ENCODE data around the gene CD96.
A peak's percentile ranks its signal among the peaks of the same experiment; 100 is the strongest.
"Not testable (repeated sequence)": the region's sequence is repeated elsewhere in the genome, so short reads cannot be mapped to it uniquely, and the experiment has no call there.

Gene CD96

GRCh38 chr3:111619833-111620232, 77.8 kb downstream of the CD96 start:
- DNase-seq (ENCODE audit: low read depth in 2 of 2), result no peak

DNA sequence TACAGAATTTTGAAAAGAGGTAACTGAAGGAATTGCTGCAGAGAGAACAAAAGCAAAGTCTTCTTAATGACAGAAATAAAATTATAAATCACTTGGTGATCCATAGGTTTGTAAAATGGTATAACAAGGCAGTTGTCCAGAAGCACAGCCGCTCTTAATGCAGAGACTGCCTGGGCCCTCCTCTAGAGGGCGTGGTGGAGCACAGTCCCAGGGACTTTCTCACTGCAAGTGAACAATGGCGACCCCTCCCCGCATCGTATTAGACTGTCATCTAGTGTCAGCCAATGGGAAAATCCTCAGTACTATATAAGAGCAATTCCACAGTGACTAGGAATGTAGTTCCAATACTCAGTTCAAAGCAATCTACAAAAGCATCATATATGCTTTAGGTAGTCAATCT, 79.5 kb downstream of the CD96 start:
- no peak for DNase-seq (ENCODE audit: low read depth in 2 of 2)

DNA sequence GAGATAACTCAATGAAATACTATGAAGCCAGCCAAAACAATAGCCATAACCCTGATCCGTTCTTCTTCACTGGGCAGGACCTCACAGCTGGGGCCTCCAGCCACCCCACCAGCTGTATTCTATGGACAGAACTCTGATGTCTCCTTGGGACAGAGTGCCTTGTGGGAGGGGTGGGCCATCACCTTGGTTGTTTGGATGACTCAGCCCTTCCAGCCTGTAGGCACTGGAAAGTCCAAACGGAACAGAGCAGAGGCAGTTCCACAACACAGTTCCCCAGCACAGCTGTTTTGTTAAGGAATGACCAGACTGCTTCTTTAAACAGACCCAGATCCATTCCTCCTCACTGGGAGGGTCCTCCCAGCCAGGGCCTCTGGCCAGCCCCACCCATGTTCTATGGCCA, 85.1 kb downstream of the CD96 start:
- no peak for DNase-seq (ENCODE audit: low read depth in 2 of 2)

DNA sequence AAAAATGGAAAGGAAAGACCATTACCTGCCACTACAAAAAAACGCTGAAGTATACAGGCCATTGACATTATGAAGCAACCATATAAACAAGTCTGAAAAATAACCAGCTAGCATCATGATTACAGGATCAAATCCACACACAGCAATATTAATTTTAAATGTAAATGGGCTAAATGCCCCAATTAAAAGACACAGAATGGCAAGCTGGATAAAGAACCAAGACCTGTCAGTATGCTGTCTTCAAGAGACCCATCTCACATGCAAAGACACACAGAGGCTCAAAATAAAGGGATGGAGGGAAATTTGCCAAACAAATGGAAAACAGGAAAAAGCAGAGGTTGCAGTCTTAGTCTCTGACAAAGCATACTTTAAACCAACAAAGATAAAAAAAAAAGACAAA, 87.0 kb downstream of the CD96 start:
- DNase-seq (ENCODE audit: low read depth in 2 of 2), result not testable (repeated sequence)

DNA sequence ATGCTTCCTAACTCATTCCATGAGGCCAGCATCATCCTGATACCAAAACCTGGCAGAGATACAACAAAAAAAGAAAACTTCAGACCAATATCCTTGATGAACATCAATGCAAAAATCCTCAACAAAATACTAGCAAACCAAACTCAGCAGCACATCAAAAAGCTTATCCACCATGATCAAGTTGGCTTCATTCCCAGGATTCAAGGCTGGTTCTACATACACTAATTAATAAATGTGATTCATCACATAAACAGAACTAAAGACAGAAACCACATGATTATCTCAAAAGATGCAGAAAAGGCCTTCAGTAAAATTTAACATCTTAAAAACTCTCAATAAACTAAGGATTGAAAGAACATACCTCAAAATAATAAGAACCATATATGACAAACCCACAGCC, 88.6 kb downstream of the CD96 start:
- DNase-seq (ENCODE audit: low read depth in 2 of 2), result not testable (repeated sequence)

DNA sequence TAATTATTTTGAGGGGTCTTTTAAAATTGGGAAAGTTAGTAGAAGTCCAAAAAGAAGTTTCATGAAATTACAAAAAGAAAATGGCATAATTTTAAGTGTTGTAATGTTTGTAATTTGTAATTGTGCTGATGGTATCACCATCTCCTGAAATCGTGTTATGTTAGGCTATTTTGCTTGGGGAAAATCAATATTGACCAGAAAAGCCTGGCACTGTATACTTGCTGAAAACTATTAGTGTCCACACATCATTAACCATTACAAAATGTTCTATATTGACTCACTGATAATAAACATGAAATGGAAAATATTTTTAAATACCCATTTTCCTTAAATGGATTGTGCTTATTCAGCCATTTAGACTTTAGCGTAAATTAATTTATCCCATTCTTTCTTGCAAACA, 93.4 kb downstream of the CD96 start:
- no peak for DNase-seq (ENCODE audit: low read depth in 2 of 2)

- no peak for DNase-seq (ENCODE audit: low read depth in 2 of 2)
These were observed 94.4 kb downstream of the CD96 start for GRCh38 chr3:111636366-111636885.

GRCh38 chr3:111639316-111639715, 97.3 kb downstream of the CD96 start:
- no peak for DNase-seq (ENCODE audit: low read depth in 2 of 2)

- no peak for DNase-seq (ENCODE audit: low read depth in 2 of 2)
These were observed 107.1 kb downstream of the CD96 start for GRCh38 chr3:111648991-111649579.

GRCh38 chr3:111650378-111651275, 108.6 kb downstream of the CD96 start:
- no peak for DNase-seq (ENCODE audit: low read depth in 2 of 2)

DNA sequence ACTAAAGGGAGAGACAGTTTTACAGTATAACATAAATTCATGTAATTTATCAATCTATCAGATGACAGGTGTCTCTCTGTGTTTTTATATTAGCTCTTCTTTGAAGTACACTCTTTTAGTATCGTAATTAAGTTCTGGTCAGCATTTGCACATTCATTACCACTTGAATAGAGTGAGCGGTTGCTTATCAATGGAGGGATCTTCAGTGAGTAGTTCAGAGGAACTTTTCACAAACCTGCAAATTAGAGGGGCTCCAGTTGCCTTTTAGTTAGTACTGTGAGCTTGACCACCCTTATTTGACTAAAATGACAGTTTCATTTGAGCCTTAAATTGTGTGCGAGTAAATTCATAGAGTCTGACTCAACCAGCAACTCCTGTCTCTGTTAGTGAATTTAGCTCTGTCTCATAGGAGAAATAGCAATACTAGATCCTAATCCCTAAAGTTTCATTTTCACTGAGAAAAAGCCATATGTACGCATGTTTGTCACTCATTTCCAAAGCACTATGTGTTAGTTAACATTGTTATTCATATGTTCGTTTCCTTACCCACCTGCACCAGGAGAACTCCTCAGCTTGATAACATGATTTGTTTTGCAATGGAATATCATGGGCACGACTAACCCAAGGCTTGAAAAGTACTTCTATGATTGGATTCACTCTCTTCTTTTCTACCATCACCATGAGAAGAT, 110.6 kb downstream of the CD96 start:
- DNase-seq (ENCODE audit: low read depth in 2 of 2), result no peak

GRCh38 chr3:111653766-111654165, 111.8 kb downstream of the CD96 start:
- DNase-seq (ENCODE audit: low read depth in 2 of 2), result no peak

GRCh38 chr3:111662012-111662411, 120.0 kb downstream of the CD96 start:
- DNase-seq (ENCODE audit: low read depth in 2 of 2), result no peak

DNA sequence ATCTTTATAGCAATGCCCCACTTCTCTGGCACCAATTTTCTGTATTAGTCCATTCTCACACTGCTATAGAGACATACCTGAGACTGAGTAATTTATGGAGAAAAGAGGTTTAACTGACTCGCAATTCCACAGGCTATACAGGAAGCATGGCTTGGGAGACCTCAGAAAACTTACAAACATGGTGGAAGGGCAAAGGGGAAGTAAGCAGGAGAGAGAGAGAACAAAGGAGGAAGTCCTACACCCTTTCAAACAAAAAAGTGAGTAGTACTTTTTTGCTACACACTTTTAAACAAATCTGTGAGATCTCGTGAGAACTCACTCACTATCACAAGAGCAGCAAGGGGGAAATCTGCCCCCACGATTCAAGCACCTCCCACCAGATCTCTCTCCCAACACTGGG, 120.9 kb downstream of the CD96 start:
- no peak for DNase-seq (ENCODE audit: low read depth in 2 of 2)

DNA sequence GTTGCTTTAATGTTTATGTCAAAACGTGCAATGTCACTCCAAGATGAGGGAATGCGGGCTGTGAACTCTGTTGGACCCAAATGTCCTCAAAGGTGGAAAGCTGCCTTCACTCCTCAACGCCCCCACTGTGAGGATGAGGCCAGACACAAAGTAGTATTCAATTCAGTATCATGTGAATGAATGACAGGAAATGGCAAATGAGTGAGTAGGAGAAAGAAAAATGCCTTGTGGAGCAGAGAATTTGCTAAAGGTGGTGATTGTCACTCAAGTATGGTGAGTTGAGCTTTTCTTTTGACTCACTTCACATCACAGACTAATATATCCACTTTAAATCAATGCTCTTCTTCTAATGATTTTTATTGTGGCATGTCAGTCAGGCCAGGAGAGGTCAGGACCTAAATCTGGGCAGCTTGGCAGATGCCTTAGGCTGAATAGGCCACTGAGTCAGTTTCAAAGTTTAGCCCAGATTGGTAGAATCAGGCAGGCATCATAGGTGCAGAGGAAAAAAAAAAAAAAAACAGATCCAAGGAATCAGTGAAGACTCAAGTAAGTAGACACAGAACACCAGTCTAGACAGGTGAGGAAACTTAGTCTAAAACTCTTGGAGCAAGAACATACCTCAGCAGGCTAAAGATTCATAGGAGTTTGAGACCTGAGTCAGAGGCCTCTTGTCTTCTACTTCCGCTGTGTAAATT, 124.2 kb downstream of the CD96 start:
- no peak for DNase-seq (ENCODE audit: low read depth in 2 of 2)

DNA sequence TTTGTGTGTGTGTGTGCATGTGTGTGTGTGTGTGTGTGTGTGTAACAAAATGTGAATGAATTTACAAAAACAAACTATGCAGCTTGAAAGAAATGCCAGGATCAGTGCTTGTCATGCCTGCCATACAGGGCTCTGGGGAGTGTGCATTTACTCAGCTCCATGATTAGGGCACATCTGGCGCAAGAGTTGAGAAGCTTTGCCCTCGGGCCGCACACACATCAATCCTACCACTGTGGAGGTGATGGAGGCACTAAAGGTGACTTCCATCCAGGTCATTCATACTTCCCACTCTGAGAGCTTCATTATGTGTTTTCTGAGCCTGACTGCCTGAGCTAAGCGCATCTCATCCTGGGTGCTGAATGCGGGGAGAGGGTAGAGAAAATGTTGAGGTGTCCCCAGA, 125.2 kb downstream of the CD96 start:
- DNase-seq (ENCODE audit: low read depth in 2 of 2), result no peak

DNA sequence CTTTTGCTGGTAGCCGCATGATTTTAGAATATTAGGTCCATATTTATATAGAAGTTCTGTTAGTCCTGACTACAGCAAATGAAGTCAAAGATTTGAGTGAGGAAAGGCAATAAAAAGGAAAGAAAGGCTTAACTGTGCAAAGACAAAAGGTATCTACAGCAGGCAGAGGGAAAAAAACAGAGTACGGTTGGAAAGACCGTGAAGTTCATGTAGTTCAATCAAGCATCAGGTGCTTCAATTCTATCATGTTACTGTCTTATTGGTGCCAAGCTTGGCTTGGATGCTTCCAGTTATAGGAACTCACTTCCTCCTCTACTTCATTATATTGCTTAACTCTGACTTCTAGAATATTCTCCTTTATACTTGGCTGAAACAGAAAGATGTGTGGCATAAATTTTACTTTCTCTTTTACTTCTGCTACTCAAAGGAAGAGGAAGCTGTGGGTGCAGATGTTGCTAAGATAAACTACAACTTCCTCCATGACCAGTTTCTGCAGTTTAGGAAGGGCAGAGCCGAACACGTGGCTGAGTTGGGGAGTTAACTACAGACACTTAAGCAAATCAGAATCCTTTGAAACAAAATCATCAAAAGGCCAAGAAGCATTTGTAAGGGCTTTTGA, 125.7 kb downstream of the CD96 start:
- peak; percentile 25 to 64 for DNase-seq (ENCODE audit: low read depth in 2 of 2)

DNA sequence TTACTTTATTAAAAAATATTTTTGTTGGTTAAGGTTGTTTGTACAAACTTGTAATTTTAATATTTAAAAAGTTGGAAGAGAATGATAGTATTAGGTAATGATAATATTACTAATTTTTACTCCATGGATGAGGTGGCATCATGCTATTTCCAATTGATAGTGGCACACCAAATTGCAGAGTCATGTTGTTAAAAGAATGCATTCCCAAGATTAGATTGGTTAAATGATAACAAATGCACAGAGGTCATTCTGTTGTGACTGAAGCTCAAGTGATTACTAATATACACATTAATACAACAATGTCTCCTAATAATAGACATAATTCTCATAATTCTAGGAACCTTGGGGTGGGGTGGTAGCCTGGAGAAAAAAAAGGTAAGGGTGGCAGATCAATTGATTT, 126.3 kb downstream of the CD96 start:
- no peak for DNase-seq (ENCODE audit: low read depth in 2 of 2)

GRCh38 chr3:111668888-111669488, 127.0 kb downstream of the CD96 start:
- DNase-seq (ENCODE audit: low read depth in 2 of 2), result no peak

GRCh38 chr3:111669926-111670630, 128.1 kb downstream of the CD96 start:
- DNase-seq (ENCODE audit: low read depth in 2 of 2), result no peak

Data from stimulated activated CD4-positive, alpha-beta T cell treated with anti-CD3 and anti-CD28 coated beads, Interleukin-1b, Interleukin-23, amount 100 ng/mL, for 4 hours (primary cell).